ENCODE measurements around the gene TMC1.

TMC1 gene

GRCh38 chr9:72598639-72599038, 77.2 kb downstream of the TMC1 start:
- TF ChIP-seq, protein P1, sequence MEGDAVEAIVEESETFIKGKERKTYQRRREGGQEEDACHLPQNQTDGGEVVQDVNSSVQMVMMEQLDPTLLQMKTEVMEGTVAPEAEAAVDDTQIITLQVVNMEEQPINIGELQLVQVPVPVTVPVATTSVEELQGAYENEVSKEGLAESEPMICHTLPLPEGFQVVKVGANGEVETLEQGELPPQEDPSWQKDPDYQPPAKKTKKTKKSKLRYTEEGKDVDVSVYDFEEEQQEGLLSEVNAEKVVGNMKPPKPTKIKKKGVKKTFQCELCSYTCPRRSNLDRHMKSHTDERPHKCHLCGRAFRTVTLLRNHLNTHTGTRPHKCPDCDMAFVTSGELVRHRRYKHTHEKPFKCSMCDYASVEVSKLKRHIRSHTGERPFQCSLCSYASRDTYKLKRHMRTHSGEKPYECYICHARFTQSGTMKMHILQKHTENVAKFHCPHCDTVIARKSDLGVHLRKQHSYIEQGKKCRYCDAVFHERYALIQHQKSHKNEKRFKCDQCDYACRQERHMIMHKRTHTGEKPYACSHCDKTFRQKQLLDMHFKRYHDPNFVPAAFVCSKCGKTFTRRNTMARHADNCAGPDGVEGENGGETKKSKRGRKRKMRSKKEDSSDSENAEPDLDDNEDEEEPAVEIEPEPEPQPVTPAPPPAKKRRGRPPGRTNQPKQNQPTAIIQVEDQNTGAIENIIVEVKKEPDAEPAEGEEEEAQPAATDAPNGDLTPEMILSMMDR (IDR thresholded peaks at IDR 0.05; ENCODE audit: low read depth, low read length, missing control alignments): no peak
- no peak for DNase-seq (ENCODE audit: low read depth)
- in situ Hi-C loops (cut with HindIII; ENCODE audit: low sequenced_read_pairs): loop anchor here (25.0 kb wide), 1 partner anchor 211 kb away; no protein-coding TSS in a partner anchor
- H3K4me3 ChIP-seq (ENCODE audit: low read depth, low read length): no peak overlapping the region

DNA sequence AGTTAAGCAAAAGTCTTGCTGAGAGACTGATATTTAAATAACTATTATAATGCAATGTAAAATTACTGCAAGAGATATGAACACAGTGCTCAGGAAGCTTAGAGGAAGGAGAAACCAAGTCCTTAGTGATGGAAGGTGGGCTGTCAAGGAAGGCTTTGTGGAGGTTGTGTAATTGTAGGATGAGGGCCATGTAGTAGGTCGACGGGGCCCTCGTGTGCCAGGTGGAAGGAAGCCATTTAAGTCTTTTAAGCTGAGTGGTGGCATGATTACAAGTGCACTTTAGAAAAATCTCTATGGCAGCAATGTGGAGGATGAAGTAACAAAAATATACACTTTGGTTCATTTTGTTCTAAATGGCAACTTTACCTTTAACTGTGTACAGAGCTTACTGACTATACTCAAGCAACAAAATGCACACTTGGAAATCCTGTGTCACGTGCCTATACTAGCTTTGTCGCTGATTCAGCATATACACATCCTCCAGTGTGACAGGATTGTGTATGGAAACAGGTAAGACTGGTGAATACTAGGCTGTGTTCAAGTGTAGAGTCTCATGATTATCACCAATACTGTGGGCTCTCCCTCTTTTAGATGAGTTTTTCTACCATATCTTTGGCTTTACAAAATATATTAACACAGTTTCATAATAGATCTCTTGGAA, 78.6 kb downstream of the TMC1 start:
- TF ChIP-seq, protein P1 (IDR thresholded peaks at IDR 0.05; ENCODE audit: low read depth, low read length, missing control alignments): no peak
- no peak overlapping the region for H3K4me3 ChIP-seq (ENCODE audit: low read depth, low read length)
- in situ Hi-C loops (cut with HindIII; ENCODE audit: low sequenced_read_pairs): loop anchor here (25.0 kb wide), 1 partner anchor 213 kb away; no protein-coding TSS in a partner anchor
- no peak for DNase-seq (ENCODE audit: low read depth)

DNA sequence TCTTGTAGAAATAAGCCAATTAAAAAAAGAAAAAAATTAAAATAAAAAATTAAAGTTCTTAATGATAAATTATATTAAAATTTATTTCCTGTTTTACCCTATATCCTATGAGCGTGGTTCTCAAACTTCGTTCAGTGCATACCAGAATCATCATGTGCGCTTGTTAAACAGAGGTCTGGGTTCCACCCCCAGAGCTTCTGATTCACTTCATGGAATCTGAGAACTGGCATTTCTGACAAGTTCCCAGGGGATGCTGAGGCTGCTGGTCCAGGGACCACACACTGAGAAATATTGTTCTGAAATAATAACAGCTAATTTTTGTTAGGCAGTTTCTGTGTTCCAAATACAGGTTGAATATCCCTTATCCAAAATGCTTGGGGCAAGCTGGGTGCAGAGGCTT, 79.3 kb downstream of the TMC1 start:
- no peak for DNase-seq (ENCODE audit: low read depth)
- H3K4me3 ChIP-seq (ENCODE audit: low read depth, low read length): no peak overlapping the region
- in situ Hi-C loops (cut with HindIII; ENCODE audit: low sequenced_read_pairs): no loop called here
- TF ChIP-seq, protein P1 (IDR thresholded peaks at IDR 0.05; ENCODE audit: low read depth, low read length, missing control alignments): no peak

DNA sequence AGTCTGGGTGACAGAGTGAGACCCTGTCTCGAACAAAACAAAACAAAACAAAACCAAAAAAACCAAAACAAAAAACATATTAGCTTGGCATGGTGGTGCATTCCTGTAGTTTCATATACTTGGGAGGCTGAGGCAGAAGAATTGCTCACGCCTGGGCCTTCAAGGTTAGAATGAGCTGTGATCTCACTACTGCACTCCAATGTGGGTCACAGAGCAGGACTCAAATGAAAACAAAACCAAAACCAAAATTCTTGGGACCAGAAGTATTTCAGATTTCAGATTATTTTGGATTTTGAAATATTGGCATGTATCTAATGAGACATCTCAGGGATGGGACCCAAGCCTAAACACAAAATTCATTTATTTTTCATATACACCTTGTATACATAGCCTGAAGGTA, 80.2 kb downstream of the TMC1 start:
- no peak for DNase-seq (ENCODE audit: low read depth)
- TF ChIP-seq, protein P1 (IDR thresholded peaks at IDR 0.05; ENCODE audit: low read depth, low read length, missing control alignments): no peak
- in situ Hi-C loops (cut with HindIII; ENCODE audit: low sequenced_read_pairs): no loop called here
- no peak overlapping the region for H3K4me3 ChIP-seq (ENCODE audit: low read depth, low read length)

GRCh38 chr9:72612449-72612848, 91.0 kb downstream of the TMC1 start:
- TF ChIP-seq, protein P1 (IDR thresholded peaks at IDR 0.05; ENCODE audit: low read depth, low read length, missing control alignments): no peak
- in situ Hi-C loops (cut with HindIII; ENCODE audit: low sequenced_read_pairs): no loop called here
- no peak for DNase-seq (ENCODE audit: low read depth)
- no peak overlapping the region for H3K4me3 ChIP-seq (ENCODE audit: low read depth, low read length)

DNA sequence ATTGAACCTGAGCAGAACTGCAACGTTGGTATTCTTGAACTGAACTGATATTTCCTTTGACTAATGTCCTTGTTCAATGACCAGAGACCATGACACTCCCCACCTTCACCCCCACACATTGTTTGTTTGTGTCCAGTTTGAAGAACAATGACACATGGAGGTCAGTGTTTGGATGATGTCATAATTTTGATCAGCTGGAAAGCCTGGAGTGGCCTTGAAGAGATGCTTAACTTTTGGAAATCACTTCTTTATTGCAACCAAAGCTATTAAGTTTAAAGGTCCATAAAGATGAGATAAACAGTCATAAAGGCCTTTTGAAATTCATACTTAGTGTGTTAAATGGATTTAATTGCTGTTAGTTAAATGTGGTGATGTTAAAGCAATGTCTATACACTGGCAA, 92.7 kb downstream of the TMC1 start:
- H3K4me3 ChIP-seq (ENCODE audit: low read depth, low read length): no peak overlapping the region
- DNase-seq (ENCODE audit: low read depth): no peak
- TF ChIP-seq, protein P1 (IDR thresholded peaks at IDR 0.05; ENCODE audit: low read depth, low read length, missing control alignments): no peak
- in situ Hi-C loops (cut with HindIII; ENCODE audit: low sequenced_read_pairs): no loop called here
